K562 (cell line): ENCODE results near the gene DOCK3. TPM values are rescaled to one million over a fixed set of nuclear protein-coding genes. Genes with fewer than 3 reads are reported as not detected.

Experiments
- HSF4 ChIP-seq: fragments of 250-450 bp; sonication (Bioruptor Pico); IDR thresholded peaks from 2 replicates; pipeline ENCODE4 v2.1.2; 2022; ENCODE audit warnings: mild to moderate bottlenecking, moderate library complexity, borderline replicate concordance
- POLR3A ChIP-seq: IDR thresholded peaks from 2 replicates; pipeline ENCODE4 v1.6.1; 2011; ENCODE audit warnings: borderline replicate concordance, mild to moderate bottlenecking, moderate library complexity; ENCODE audit not compliant: insufficient read length, insufficient read depth; ENCODE audit errors: extremely low read depth
- RAD21 ChIP-seq, 2 experiments: fragments of 250-450 bp in 1 of 2; fragments of 450-650 bp in 1 of 2; sonication (Bioruptor Pico) in 1 of 2; formaldehyde crosslinking in 1 of 2; IDR thresholded peaks in 1 of 2; conservative IDR thresholded peaks in 1 of 2; 2 replicates each; pipeline versions ENCODE4 v1.4.0 to v1.8.0; 2020 to 2022; ENCODE audit warnings: mild to moderate bottlenecking in 2 of 2, moderate library complexity in 1 of 2
- REST ChIP-seq, 2 experiments: fragments of 450-650 bp; formaldehyde crosslinking in 1 of 2; IDR thresholded peaks; 2 replicates each; pipeline versions ENCODE4 v1.4.0 to v1.6.1; 2014 to 2020; ENCODE audit warnings: mild to moderate bottlenecking in 2 of 2, borderline replicate concordance in 1 of 2, low read depth in 1 of 2
- SIN3A ChIP-seq, 2 experiments: fragments of 150-350 bp in 1 of 2; IDR thresholded peaks; 2 replicates each; pipeline ENCODE4 v1.6.1; 2011 to 2016; ENCODE audit warnings: borderline replicate concordance in 2 of 2, low read depth in 2 of 2, low read length in 2 of 2, mild to moderate bottlenecking in 2 of 2, moderate library complexity in 2 of 2; ENCODE audit not compliant: control insufficient read depth in 1 of 2
- TAL1 ChIP-seq: fragments of 450-650 bp; IDR thresholded peaks from 2 replicates; pipeline ENCODE4 v1.6.1; 2016; ENCODE audit warnings: mild to moderate bottlenecking
- ZKSCAN1 ChIP-seq: fragments of 150-350 bp; IDR thresholded peaks from 2 replicates; pipeline ENCODE4 v1.6.1; 2016; ENCODE audit warnings: low read depth, low read length
- ZNF436 ChIP-seq: fragments of 250-450, 450-650 bp; sonication (Bioruptor Pico); formaldehyde crosslinking; IDR thresholded peaks from 2 replicates; pipeline ENCODE4 v1.7.0; 2020; ENCODE audit warnings: mild to moderate bottlenecking
- polyA plus RNA-seq, 8 experiments: library from polyadenylated mRNA; depleted of rRNA in 4 of 8; stranded (reverse) in 5 of 8; unstranded in 3 of 8; fragments of >200 nt; fragmentation: Nextera tagmentation in 2 of 8; fragmentation: Illumina TruSeq in 1 of 8; extraction: Ambion mirVana in 2 of 8; extraction: Trizol in 1 of 8; gene quantifications; 2 replicates each; pipeline versions ENCODE4 v1.2.1 to v1.2.3, GENCODE V29; 2011 to 2014; ENCODE audit warnings: inconsistent platforms in 1 of 8, missing spikeins in 1 of 8
- total RNA-seq, 7 experiments: library from RNA; depleted of rRNA in 6 of 7; stranded (reverse); fragments of >200 nt in 6 of 7; fragmentation: Illumina TruSeq in 2 of 7; extraction: Trizol in 2 of 7; gene quantifications; 2 replicates each; pipeline versions ENCODE4 v1.2.1 to v1.2.3, GENCODE V29; 2011 to 2021; ENCODE audit warnings: low replicate concordance in 1 of 7
- TF ChIP-seq, protein P1 (sequence below), 2 experiments: fragments of 450-650 bp; IDR thresholded peaks; 2 replicates each; pipeline ENCODE4 v1.6.1; 2016; ENCODE audit warnings: mild to moderate bottlenecking in 2 of 2, borderline replicate concordance in 1 of 2, low read depth in 1 of 2, moderate library complexity in 1 of 2

Gene DOCK3
- total and polyA plus RNA-seq, 9 of the 15 experiments (the other 6 are each of a cell fraction or from before 2014, with no cell fraction given), result under 0.01 to 0.03 (median 0.01) TPM; not detected in 4

DNA sequence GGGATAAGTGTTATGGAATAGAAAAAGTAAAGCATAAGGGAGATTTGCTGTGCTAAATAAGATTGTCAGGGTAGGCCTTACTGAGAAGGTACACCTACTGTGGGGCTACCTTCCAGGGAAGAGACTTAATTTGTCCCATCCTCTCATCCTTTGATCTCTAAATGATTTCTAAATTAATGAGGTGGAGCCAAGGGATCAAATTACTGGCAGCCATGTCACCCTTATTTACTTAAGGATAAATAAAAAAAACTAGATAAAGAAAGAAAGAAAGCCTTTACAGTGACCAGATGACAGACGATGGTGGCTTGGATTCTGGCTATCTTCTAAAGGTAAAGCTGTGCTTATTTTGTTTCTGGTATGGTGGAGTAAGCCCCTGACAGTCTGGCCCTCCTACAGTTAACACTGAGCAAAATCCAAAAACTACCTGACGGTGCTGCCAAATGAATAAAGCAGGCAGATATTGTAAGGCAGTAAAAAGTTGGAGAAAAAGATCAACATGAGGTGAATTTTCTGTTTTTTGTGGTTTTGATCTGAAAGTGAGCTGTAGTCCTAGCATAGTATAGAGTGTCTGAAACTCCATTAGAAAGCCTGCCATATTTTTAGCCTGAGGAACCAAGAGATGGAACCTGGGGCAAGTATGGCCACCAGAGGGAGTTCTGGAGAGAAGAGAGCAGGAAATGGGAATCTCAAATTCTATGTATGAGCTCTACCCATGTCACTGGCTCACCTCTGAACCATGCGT is 425.2 kb downstream of the DOCK3 start (continued):
- TF ChIP-seq, protein P1, sequence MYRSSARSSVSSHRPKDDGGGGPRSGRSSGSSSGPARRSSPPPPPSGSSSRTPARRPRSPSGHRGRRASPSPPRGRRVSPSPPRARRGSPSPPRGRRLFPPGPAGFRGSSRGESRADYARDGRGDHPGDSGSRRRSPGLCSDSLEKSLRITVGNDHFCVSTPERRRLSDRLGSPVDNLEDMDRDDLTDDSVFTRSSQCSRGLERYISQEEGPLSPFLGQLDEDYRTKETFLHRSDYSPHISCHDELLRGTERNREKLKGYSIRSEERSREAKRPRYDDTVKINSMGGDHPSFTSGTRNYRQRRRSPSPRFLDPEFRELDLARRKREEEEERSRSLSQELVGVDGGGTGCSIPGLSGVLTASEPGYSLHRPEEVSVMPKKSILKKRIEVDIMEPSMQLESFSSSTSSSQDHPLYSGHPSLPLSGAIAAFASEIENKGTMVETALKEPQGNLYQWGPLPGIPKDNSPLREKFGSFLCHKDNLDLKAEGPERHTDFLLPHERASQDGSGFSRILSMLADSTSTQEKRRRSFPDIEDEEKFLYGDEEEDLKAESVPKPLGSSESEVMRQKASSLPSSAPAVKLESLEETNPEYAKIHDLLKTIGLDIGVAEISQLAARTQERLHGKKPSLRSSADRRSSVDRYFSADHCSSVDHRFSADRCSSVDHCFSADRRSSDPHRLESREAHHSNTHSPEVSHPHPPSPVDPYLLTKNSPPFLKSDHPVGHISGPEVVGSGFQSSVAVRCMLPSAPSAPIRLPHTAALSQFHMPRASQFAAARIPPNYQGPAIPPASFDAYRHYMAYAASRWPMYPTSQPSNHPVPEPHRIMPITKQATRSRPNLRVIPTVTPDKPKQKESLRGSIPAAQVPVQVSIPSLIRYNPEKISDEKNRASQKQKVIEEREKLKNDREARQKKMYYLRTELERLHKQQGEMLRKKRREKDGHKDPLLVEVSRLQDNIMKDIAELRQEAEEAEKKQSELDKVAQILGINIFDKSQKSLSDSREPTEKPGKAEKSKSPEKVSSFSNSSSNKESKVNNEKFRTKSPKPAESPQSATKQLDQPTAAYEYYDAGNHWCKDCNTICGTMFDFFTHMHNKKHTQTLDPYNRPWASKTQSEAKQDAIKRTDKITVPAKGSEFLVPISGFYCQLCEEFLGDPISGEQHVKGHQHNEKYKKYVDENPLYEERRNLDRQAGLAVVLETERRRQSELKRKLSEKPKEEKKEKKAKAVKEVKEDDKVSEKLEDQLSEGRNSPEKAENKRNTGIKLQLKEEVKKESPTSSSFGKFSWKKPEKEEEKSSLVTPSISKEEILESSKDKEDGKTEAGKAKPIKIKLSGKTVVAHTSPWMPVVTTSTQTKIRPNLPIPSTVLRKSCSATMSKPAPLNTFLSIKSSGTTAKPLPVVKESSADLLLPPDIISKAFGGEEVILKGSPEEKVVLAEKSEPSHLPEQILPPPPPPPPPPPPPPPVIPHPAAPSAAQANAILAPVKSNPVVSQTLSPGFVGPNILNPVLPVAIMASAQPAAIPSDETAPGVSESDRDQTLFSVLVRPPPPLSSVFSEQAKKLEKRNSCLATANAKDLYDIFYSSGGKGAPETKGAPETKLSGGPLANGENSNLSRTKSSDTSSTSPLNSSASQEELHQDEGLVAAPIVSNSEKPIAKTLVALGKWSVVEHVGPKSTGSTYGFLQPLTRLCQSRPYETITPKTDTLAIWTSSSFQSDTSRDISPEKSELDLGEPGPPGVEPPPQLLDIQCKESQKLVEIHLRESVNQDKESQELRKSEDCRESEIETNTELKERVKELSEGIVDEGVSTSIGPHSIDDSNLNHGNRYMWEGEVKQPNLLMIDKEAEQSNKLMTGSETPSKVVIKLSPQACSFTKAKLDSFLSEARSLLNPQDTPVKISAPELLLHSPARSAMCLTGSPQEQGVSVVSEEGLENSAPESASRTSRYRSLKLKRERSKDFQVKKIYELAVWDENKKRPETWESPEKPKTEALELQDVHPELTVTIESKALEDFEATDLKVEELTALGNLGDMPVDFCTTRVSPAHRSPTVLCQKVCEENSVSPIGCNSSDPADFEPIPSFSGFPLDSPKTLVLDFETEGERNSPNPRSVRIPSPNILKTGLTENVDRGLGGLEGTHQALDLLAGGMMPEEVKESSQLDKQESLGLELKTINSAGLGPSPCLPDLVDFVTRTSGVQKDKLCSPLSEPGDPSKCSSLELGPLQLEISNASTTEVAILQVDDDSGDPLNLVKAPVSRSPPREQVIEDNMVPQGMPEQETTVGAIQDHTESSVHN (IDR thresholded peaks at IDR 0.05; ENCODE audit: borderline replicate concordance in 1 of 2, low read depth in 1 of 2), result no peak
- peak in 1 of 2 experiments; percentile 49; a peak in 2 of 4 replicates for TF ChIP-seq RAD21 (CRISPR knock-in tag; conservative IDR thresholded peaks at IDR 0.05 in 1 of 2, IDR thresholded peaks at IDR 0.05 in 1 of 2)
- TF ChIP-seq POLR3A, result no peak
- peak; percentile 39; the same call in 1 of the 2 replicates for TF ChIP-seq REST (IDR thresholded peaks at IDR 0.05; ENCODE audit: borderline replicate concordance)
- TF ChIP-seq REST (CRISPR knock-in tag; IDR thresholded peaks at IDR 0.05; ENCODE audit: low read depth), result no peak
- TF ChIP-seq TAL1, result no peak
- TF ChIP-seq ZKSCAN1, result no peak
- TF ChIP-seq SIN3A (IDR thresholded peaks at IDR 0.05; ENCODE audit: borderline replicate concordance in 2 of 2, control insufficient read depth in 1 of 2, low read depth in 2 of 2, low read length in 2 of 2), result no peak
- TF ChIP-seq HSF4 (CRISPR knock-in tag), result no peak
- no peak for TF ChIP-seq ZNF436
